Smooth muscle cell (in vitro differentiated cells): ENCODE measurements around the gene KRT14. TPM values are rescaled to one million over a fixed set of nuclear protein-coding genes. Genes with fewer than 3 reads are reported as not detected.

Source experiments
- DNase-seq: peaks from one replicate; lab custom pipeline; 2025; ENCODE audit not compliant: unreplicated experiment; lab: John Stamatoyannopoulos, UW
- H2AFZ ChIP-seq: fragments of 200-600 bp; sonication (generic); 2 replicates; pipeline ENCODE4 v1.6.0; 2016; ENCODE audit warnings: antibody characterized with exemption, low read depth, mild to moderate bottlenecking
- H3F3A ChIP-seq: fragments of 200-600 bp; sonication (generic); 2 replicates; pipeline ENCODE4 v1.6.0; 2017; ENCODE audit warnings: antibody characterized with exemption, low read depth
- H3K27ac ChIP-seq: fragments of 200-600 bp; sonication (generic); 2 replicates; pipeline ENCODE4 v1.5.1; 2016; ENCODE audit warnings: low read depth, mild to moderate bottlenecking
- H3K27me3 ChIP-seq: fragments of 200-600 bp; sonication (generic); 2 replicates; pipeline ENCODE4 v1.6.1; 2016; ENCODE audit warnings: low read depth, mild to moderate bottlenecking
- H3K36me3 ChIP-seq: fragments of 200-600 bp; sonication (generic); 2 replicates; pipeline ENCODE4 v1.5.1; 2016; ENCODE audit warnings: low read depth
- H3K4me1 ChIP-seq: fragments of 200-600 bp; sonication (generic); 2 replicates; pipeline ENCODE4 v1.5.1; 2016; ENCODE audit warnings: low read depth
- H3K4me2 ChIP-seq: fragments of 200-600 bp; sonication (generic); 2 replicates; pipeline ENCODE4 v1.6.0; 2016; ENCODE audit warnings: mild to moderate bottlenecking
- H3K4me3 ChIP-seq: fragments of 200-600 bp; sonication (generic); 2 replicates; pipeline ENCODE4 v1.5.1; 2016; ENCODE audit warnings: mild to moderate bottlenecking
- H3K79me2 ChIP-seq: fragments of 200-600 bp; sonication (generic); 2 replicates; pipeline ENCODE4 v1.6.0; 2016; ENCODE audit warnings: low read depth, mild to moderate bottlenecking
- H3K9ac ChIP-seq: fragments of 200-600 bp; sonication (generic); 2 replicates; pipeline ENCODE4 v1.6.0; 2016; ENCODE audit warnings: low read depth
- H3K9me3 ChIP-seq: fragments of 200-600 bp; sonication (generic); replicated peaks from 2 replicates; pipeline ENCODE4 v1.5.1; 2016; ENCODE audit warnings: low read depth
- H4K20me1 ChIP-seq: fragments of 200-600 bp; sonication (generic); 2 replicates; pipeline ENCODE4 v1.6.0; 2016; ENCODE audit warnings: low read depth
- CTCF ChIP-seq: fragments of 200-600 bp; sonication (generic); IDR thresholded peaks from 2 replicates; pipeline ENCODE4 v1.5.1; 2017; ENCODE audit warnings: borderline replicate concordance, mild to moderate bottlenecking, antibody characterized with exemption; ENCODE audit not compliant: insufficient read depth, poor library complexity, severe bottlenecking
- WGBS: methylation state at CpG from one replicate; pipeline ENCODE4 v1.1.7; 2016; ENCODE audit warnings: low lambda C conversion rate; 5-methylcytosine and 5-hydroxymethylcytosine counted together
- polyA plus RNA-seq: library from polyadenylated mRNA; unstranded; fragments of >200 nt; fragmentation: Nextera tagmentation; extraction: Ambion mirVana; gene quantifications from 2 replicates; pipeline ENCODE4 v1.2.1, GENCODE V29; 2016
- total RNA-seq: library from RNA; depleted of rRNA; stranded (reverse); fragments of >200 nt; gene quantifications from 2 replicates; pipeline ENCODE4 v1.2.3, GENCODE V29; 2014

Gene KRT14
- total and polyA plus RNA-seq, 2 experiments from 2014 or later: 193 to 348 TPM

GRCh38 chr17:41542357-41542756 lies 44.3 kb downstream of the KRT14 start:
- Histone ChIP-seq H3K4me3 (no peak overlapping the region), H3K9me3 (no peaks in the 10 kb centered on the region), H3K36me3 (no peaks in the 10 kb centered on the region), H3K4me2 (no peak overlapping the region), H4K20me1 (no peaks in the 10 kb centered on the region), H3K79me2 (no peaks in the 10 kb centered on the region), H3K9ac (no peak overlapping the region), H3K27ac (no peak overlapping the region), H3K4me1 (peaks cover 28% of the 10 kb centered on the region), H3F3A (peaks cover 7% of the 10 kb centered on the region), H2AFZ (no peak overlapping the region), H3K27me3 (no peaks in the 10 kb centered on the region)
- DNase-seq: no peak
- no peak for TF ChIP-seq CTCF
- WGBS: 81% methylated on average over 2 of the region's 2 CpGs

- Histone ChIP-seq H2AFZ (no peak overlapping the region), H3K4me2 (no peak overlapping the region), H3K9ac (no peak overlapping the region), H3K4me3 (no peak overlapping the region), H4K20me1 (no peaks in the 10 kb centered on the region), H3K9me3 (no peaks in the 10 kb centered on the region), H3K79me2 (no peaks in the 10 kb centered on the region), H3F3A (peaks cover 12% of the 10 kb centered on the region), H3K4me1 (peaks cover 28% of the 10 kb centered on the region), H3K36me3 (no peaks in the 10 kb centered on the region), H3K27ac (no peak overlapping the region), H3K27me3 (no peaks in the 10 kb centered on the region)
- WGBS: 82% methylated on average over 10 of the region's 10 CpGs
- DNase-seq: no peak
- no peak for TF ChIP-seq CTCF
These were observed 45.6 kb downstream of the KRT14 start for GRCh38 chr17:41540921-41541625.

- no peak for TF ChIP-seq CTCF
- Histone ChIP-seq H3K9ac (no peak overlapping the region), H3F3A (peaks cover 12% of the 10 kb centered on the region), H3K27ac (peak overlapping the region; percentile 21), H3K4me1 (peaks cover 26% of the 10 kb centered on the region), H3K4me3 (no peak overlapping the region), H3K36me3 (no peaks in the 10 kb centered on the region), H3K27me3 (no peaks in the 10 kb centered on the region), H3K79me2 (no peaks in the 10 kb centered on the region), H4K20me1 (no peaks in the 10 kb centered on the region), H2AFZ (no peak overlapping the region), H3K4me2 (no peak overlapping the region), H3K9me3 (no peaks in the 10 kb centered on the region)
- 53% methylated on average over 7 of the region's 7 CpGs for WGBS
- DNase-seq: no peak
These were observed 46.6 kb downstream of the KRT14 start for GRCh38 chr17:41539979-41540701.
